SK-N-SH (cell line): ENCODE results near the gene LRP1-AS. TPM values are rescaled to one million over a fixed set of nuclear protein-coding genes. Genes with fewer than 3 reads are reported as not detected.

Experiments used
- CTCF ChIA-PET: fragments of 300-600, 350-600 bp; formaldehyde crosslinking; extraction: SDS; loops from one replicate; lab custom pipeline; 2021; lab: Yijun Ruan, JAX
- POLR2A ChIA-PET: fragments of 350-600 bp; sonication (Branson Sonifier 250); formaldehyde crosslinking; extraction: SDS; loops from one replicate; lab custom pipeline; 2020; ENCODE audit warnings: antibody characterized with exemption, inconsistent platforms; lab: Yijun Ruan, JAX
- DNase-seq: peaks from one replicate; pipeline ENCODE4 v3.0.0; 2012
- H2AFZ ChIP-seq: fragments of 200-600 bp; sonication (generic); 2 replicates; pipeline ENCODE4 v1.8.1; 2016; ENCODE audit warnings: antibody characterized with exemption, mild to moderate bottlenecking, low read depth
- H3F3A ChIP-seq: fragments of 200-600 bp; sonication (generic); replicated peaks from 2 replicates; pipeline ENCODE3; 2016; ENCODE audit warnings: antibody characterized with exemption, mild to moderate bottlenecking; ENCODE audit not compliant: insufficient read depth
- H3K27ac ChIP-seq, 2 experiments: fragments of 200-500 bp in 1 of 2; fragments of 200-600 bp in 1 of 2; sonication (Bioruptor generic) in 1 of 2; sonication (generic), shearing (Covaris generic) in 1 of 2; 2 replicates each; pipeline versions ENCODE4 v1.5.1 to v1.6.1; 2014 to 2016; ENCODE audit warnings: low read depth in 2 of 2, inconsistent platforms in 1 of 2, low read length in 1 of 2, mild to moderate bottlenecking in 1 of 2, mixed read lengths in 1 of 2
- H3K27me3 ChIP-seq: fragments of 200-600 bp; sonication (generic), shearing (Covaris generic); 2 replicates; pipeline ENCODE4 v1.6.1; 2016; ENCODE audit warnings: mixed run types; ENCODE audit not compliant: insufficient read depth
- H3K36me3 ChIP-seq, 2 experiments: fragments of 200-500 bp in 1 of 2; fragments of 200-600 bp in 1 of 2; sonication (Bioruptor generic) in 1 of 2; sonication (generic) in 1 of 2; replicated peaks in 1 of 2; 2 replicates each; pipeline versions ENCODE3 to v1.5.1; 2014 to 2016; ENCODE audit warnings: low read length in 1 of 2, mild to moderate bottlenecking in 1 of 2; ENCODE audit not compliant: insufficient read depth in 2 of 2, control insufficient read depth in 1 of 2
- H3K4me1 ChIP-seq, 2 experiments: fragments of 200-500 bp in 1 of 2; fragments of 200-600 bp in 1 of 2; sonication (Bioruptor generic) in 1 of 2; sonication (generic), shearing (Covaris generic) in 1 of 2; 2 replicates each; pipeline versions ENCODE4 v1.5.1 to v1.6.1; 2014 to 2016; ENCODE audit warnings: low read depth in 1 of 2, low read length in 1 of 2, mixed run types in 1 of 2; ENCODE audit not compliant: insufficient read depth in 2 of 2, control insufficient read depth in 1 of 2
- H3K4me2 ChIP-seq: fragments of 200-600 bp; sonication (generic), shearing (Covaris generic); 2 replicates; pipeline ENCODE4 v1.6.1; 2017; ENCODE audit warnings: mixed run types
- H3K4me3 ChIP-seq, 2 experiments: fragments of 200-500 bp in 1 of 2; fragments of 200-600 bp in 1 of 2; sonication (Bioruptor generic) in 1 of 2; sonication (generic), shearing (Covaris generic) in 1 of 2; 2 replicates each; pipeline versions ENCODE4 v1.5.1 to v1.8.1; 2014 to 2016; ENCODE audit warnings: low read depth in 2 of 2, inconsistent platforms in 1 of 2, low read length in 1 of 2, mild to moderate bottlenecking in 1 of 2, mixed read lengths in 1 of 2, moderate library complexity in 1 of 2
- H3K79me2 ChIP-seq: fragments of 200-600 bp; sonication (generic); 2 replicates; pipeline ENCODE4 v1.8.1; 2017; ENCODE audit warnings: mild to moderate bottlenecking; ENCODE audit not compliant: insufficient read depth
- H3K9ac ChIP-seq: fragments of 200-600 bp; sonication (generic); 2 replicates; pipeline ENCODE4 v1.6.1; 2017; ENCODE audit warnings: mixed run types
- H3K9me2 ChIP-seq: fragments of 200-600 bp; sonication (generic); 2 replicates; pipeline ENCODE4 v1.6.1; 2017; ENCODE audit warnings: mixed run types
- H3K9me3 ChIP-seq: fragments of 200-600 bp; sonication (generic); 2 replicates; pipeline ENCODE4 v1.6.1; 2017; ENCODE audit warnings: mixed run types, mild to moderate bottlenecking, moderate library complexity
- H4K20me1 ChIP-seq: fragments of 200-600 bp; sonication (generic); 2 replicates; pipeline ENCODE4 v1.6.1; 2017; ENCODE audit warnings: mild to moderate bottlenecking, mixed run types; ENCODE audit not compliant: insufficient read depth
- EP300 ChIP-seq, 2 experiments: IDR thresholded peaks; 2 replicates each; pipeline versions ENCODE4 v1.4.0 to v1.6.1; 2012; ENCODE audit warnings: borderline replicate concordance in 1 of 2, low read depth in 1 of 2, low read length in 1 of 2
- EZH2phosphoT487 ChIP-seq: fragments of 200-600 bp; sonication (generic); IDR thresholded peaks from 2 replicates; pipeline ENCODE4 v1.6.1; 2017; ENCODE audit warnings: low read depth, mixed run types, mild to moderate bottlenecking, antibody characterized with exemption, moderate library complexity, borderline replicate concordance
- FOSL2 ChIP-seq: IDR thresholded peaks from 2 replicates; pipeline ENCODE4 v1.4.0; 2012; ENCODE audit warnings: low read depth, mild to moderate bottlenecking, moderate library complexity, borderline replicate concordance
- FOXM1 ChIP-seq: IDR thresholded peaks from 2 replicates; pipeline ENCODE4 v1.4.0; 2012; ENCODE audit warnings: low read depth, mild to moderate bottlenecking
- GABPA ChIP-seq: IDR thresholded peaks from 2 replicates; pipeline ENCODE4 v1.4.0; 2012; ENCODE audit warnings: low read depth, mild to moderate bottlenecking
- GATA2 ChIP-seq: sonication (generic); formaldehyde crosslinking; IDR thresholded peaks from 2 replicates; pipeline ENCODE4 v1.5.0; 2020; ENCODE audit warnings: mild to moderate bottlenecking, missing genetic modification reagents
- JUND ChIP-seq: IDR thresholded peaks from 2 replicates; pipeline ENCODE4 v1.4.0; 2012
- MEF2A ChIP-seq: IDR thresholded peaks from 2 replicates; pipeline ENCODE4 v1.4.0; 2012; ENCODE audit warnings: low read depth, borderline replicate concordance
- POLR2AphosphoS5 ChIP-seq: IDR thresholded peaks from 2 replicates; pipeline ENCODE4 v1.6.1; 2012; ENCODE audit warnings: low read depth, low read length
- RFX5 ChIP-seq: IDR thresholded peaks from 2 replicates; pipeline ENCODE4 v1.6.1; 2012; ENCODE audit warnings: mild to moderate bottlenecking, improper control_type of control experiment, low read length
- SMC3 ChIP-seq: IDR thresholded peaks from 2 replicates; pipeline ENCODE4 v1.6.1; 2012; ENCODE audit warnings: low read depth, low read length, improper control_type of control experiment
- TCF12 ChIP-seq: IDR thresholded peaks from 2 replicates; pipeline ENCODE4 v1.4.0; 2012
- TEAD4 ChIP-seq: IDR thresholded peaks from 2 replicates; pipeline ENCODE4 v1.4.0; 2012; ENCODE audit warnings: mild to moderate bottlenecking, borderline replicate concordance; ENCODE audit not compliant: insufficient read depth
- WGBS: methylation state at CpG from one replicate; pipeline ENCODE4 v1.1.6; 2017; ENCODE audit warnings: low lambda C conversion rate; 5-methylcytosine and 5-hydroxymethylcytosine counted together
- polyA plus RNA-seq, 3 experiments: library from polyadenylated mRNA; depleted of rRNA; stranded (reverse); fragments of >200 nt; gene quantifications; 2 replicates each; pipeline ENCODE4 v1.2.3, GENCODE V29; 2012
- TF ChIP-seq, protein P1 (sequence below): fragments of 150-350 bp; IDR thresholded peaks from 2 replicates; pipeline ENCODE4 v1.6.1; 2016; ENCODE audit warnings: mild to moderate bottlenecking, low read depth, low read length
- TF ChIP-seq, protein P2 (sequence below): IDR thresholded peaks from 2 replicates; pipeline ENCODE4 v1.4.0; 2012; ENCODE audit warnings: low read depth, borderline replicate concordance
- TF ChIP-seq, protein P3 (sequence below): IDR thresholded peaks from 2 replicates; pipeline ENCODE4 v1.4.0; 2012; ENCODE audit warnings: low read depth, borderline replicate concordance
- TF ChIP-seq, protein P4 (sequence below): IDR thresholded peaks from 2 replicates; pipeline ENCODE4 v1.6.1; 2012; ENCODE audit warnings: mild to moderate bottlenecking, low read depth, low read length, moderate library complexity

LRP1-AS gene
- polyA plus RNA-seq, 1 of the 3 experiments (the other 2 are of a cell fraction), result not detected

DNA sequence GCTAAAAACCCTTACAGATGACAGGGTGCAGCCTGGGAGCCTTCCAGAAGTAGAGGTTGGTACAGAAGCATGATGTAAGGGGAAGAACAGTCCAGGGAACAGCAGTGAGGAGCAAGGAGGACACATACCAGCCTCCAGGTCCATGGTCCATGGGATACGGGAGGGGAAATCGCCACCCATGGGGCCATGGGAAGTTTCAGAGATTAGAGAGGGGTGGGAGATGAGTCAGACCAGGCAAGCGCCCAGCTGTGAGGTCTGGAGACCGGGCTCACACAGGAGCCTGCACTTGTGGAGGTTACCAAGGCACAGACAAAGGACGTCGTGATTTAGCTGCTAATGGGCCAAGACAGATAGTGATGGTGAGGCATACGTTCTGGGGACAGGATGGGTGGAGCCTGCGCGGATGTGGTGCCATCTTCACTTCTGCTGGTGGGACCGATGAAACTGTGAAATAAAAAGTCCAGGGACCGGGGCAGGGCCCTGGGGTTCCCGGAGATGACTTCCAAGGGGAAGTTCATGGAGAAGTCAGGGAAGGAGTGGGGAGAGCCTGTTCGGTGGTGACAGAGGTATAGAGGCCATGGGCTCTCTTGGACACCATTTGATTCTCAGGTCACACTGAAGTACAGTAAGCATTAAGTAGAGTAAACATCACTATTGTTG is 17.7 kb upstream of the LRP1-AS start:
- Histone ChIP-seq H3F3A (peaks cover 4% of the 10 kb centered on the region), H4K20me1 (no peaks in the 10 kb centered on the region), H3K27me3 (no peaks in the 10 kb centered on the region), H3K4me1 (0 out of 4 replicates have a peak, but pooled peaks cover 0 to 3% of the 10 kb centered on the region in 2 experiments), H3K27ac (no peak overlapping the region), H3K4me3 (no peak overlapping the region), H3K9me3 (no peaks in the 10 kb centered on the region), H3K79me2 (0 out of 2 replicates have a peak, but pooled peaks cover 2% of the 10 kb centered on the region), H3K36me3 (peaks cover 29 to 70% of the 10 kb centered on the region in 2 experiments), H3K9me2 (no peaks in the 10 kb centered on the region), H3K4me2 (no peak overlapping the region), H2AFZ (no peak overlapping the region), H3K9ac (no peak overlapping the region)
- POLR2A ChIA-PET, result no interaction called here
- CTCF ChIA-PET, result interaction anchor here (1.0 to 33.3 kb wide), 4 partner anchors 4 to 53 kb away, joined by 3 to 643 read pairs (median 616); partner anchors contain the start of genes LRP1 and LRP1-AS
- DNase-seq, result no peak
- TF ChIP-seq, protein P1, sequence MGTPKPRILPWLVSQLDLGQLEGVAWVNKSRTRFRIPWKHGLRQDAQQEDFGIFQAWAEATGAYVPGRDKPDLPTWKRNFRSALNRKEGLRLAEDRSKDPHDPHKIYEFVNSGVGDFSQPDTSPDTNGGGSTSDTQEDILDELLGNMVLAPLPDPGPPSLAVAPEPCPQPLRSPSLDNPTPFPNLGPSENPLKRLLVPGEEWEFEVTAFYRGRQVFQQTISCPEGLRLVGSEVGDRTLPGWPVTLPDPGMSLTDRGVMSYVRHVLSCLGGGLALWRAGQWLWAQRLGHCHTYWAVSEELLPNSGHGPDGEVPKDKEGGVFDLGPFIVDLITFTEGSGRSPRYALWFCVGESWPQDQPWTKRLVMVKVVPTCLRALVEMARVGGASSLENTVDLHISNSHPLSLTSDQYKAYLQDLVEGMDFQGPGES, result no peak
- TF ChIP-seq EZH2phosphoT487 (no peak), FOXM1 (no peak), MEF2A (no peak)
- 82% methylated on average over 13 of the region's 13 CpGs for WGBS

DNA sequence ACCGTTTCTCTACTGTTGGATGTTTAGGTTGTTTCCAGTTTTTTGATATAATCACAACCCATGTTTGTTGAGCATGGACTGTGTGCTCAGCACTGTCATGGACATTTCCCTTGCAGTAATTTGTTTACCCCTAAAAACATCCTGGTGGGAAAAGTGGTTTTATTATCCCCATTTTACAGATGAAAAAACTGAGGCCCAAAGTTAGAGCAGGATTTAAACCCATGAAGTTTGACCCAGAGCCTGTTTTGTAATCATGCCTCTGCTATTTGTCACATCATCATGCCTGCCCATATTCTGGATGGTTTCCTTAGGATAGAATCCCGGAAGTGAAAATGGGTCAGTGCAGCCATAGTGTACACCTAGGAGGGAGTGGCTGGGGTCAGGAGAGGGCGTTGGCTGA is 17.0 kb upstream of the LRP1-AS start:
- Histone ChIP-seq H3K4me1 (peaks cover under 1 to 3% of the 10 kb centered on the region in 2 experiments; a peak in 1 of 4 replicates), H3K79me2 (0 out of 2 replicates have a peak, but pooled peaks cover 2% of the 10 kb centered on the region), H3K9me3 (no peaks in the 10 kb centered on the region), H3K9ac (no peak overlapping the region), H3F3A (peaks cover 4% of the 10 kb centered on the region), H3K4me2 (no peak overlapping the region), H3K27ac (no peak overlapping the region), H3K36me3 (peaks cover 33 to 69% of the 10 kb centered on the region in 2 experiments), H4K20me1 (no peaks in the 10 kb centered on the region), H3K4me3 (no peak overlapping the region), H3K9me2 (no peaks in the 10 kb centered on the region), H2AFZ (no peak overlapping the region), H3K27me3 (no peaks in the 10 kb centered on the region)
- TF ChIP-seq TEAD4 (no peak), GABPA (no peak), POLR2AphosphoS5 (no peak), EZH2phosphoT487 (no peak), SMC3 (no peak), GATA2 (CRISPR knock-in tag) (no peak), TCF12 (no peak), JUND (no peak), FOSL2 (no peak), EP300 (IDR thresholded peaks at IDR 0.05; ENCODE audit: borderline replicate concordance in 1 of 2, low read depth in 1 of 2, low read length in 1 of 2) (no peak), RFX5 (no peak)
- TF ChIP-seq, protein P2, sequence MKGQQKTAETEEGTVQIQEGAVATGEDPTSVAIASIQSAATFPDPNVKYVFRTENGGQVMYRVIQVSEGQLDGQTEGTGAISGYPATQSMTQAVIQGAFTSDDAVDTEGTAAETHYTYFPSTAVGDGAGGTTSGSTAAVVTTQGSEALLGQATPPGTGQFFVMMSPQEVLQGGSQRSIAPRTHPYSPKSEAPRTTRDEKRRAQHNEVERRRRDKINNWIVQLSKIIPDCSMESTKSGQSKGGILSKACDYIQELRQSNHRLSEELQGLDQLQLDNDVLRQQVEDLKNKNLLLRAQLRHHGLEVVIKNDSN, result no peak
- TF ChIP-seq, protein P1, result no peak
- TF ChIP-seq, protein P3, sequence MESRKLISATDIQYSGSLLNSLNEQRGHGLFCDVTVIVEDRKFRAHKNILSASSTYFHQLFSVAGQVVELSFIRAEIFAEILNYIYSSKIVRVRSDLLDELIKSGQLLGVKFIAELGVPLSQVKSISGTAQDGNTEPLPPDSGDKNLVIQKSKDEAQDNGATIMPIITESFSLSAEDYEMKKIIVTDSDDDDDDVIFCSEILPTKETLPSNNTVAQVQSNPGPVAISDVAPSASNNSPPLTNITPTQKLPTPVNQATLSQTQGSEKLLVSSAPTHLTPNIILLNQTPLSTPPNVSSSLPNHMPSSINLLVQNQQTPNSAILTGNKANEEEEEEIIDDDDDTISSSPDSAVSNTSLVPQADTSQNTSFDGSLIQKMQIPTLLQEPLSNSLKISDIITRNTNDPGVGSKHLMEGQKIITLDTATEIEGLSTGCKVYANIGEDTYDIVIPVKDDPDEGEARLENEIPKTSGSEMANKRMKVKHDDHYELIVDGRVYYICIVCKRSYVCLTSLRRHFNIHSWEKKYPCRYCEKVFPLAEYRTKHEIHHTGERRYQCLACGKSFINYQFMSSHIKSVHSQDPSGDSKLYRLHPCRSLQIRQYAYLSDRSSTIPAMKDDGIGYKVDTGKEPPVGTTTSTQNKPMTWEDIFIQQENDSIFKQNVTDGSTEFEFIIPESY, result no peak
- TF ChIP-seq, protein P4, sequence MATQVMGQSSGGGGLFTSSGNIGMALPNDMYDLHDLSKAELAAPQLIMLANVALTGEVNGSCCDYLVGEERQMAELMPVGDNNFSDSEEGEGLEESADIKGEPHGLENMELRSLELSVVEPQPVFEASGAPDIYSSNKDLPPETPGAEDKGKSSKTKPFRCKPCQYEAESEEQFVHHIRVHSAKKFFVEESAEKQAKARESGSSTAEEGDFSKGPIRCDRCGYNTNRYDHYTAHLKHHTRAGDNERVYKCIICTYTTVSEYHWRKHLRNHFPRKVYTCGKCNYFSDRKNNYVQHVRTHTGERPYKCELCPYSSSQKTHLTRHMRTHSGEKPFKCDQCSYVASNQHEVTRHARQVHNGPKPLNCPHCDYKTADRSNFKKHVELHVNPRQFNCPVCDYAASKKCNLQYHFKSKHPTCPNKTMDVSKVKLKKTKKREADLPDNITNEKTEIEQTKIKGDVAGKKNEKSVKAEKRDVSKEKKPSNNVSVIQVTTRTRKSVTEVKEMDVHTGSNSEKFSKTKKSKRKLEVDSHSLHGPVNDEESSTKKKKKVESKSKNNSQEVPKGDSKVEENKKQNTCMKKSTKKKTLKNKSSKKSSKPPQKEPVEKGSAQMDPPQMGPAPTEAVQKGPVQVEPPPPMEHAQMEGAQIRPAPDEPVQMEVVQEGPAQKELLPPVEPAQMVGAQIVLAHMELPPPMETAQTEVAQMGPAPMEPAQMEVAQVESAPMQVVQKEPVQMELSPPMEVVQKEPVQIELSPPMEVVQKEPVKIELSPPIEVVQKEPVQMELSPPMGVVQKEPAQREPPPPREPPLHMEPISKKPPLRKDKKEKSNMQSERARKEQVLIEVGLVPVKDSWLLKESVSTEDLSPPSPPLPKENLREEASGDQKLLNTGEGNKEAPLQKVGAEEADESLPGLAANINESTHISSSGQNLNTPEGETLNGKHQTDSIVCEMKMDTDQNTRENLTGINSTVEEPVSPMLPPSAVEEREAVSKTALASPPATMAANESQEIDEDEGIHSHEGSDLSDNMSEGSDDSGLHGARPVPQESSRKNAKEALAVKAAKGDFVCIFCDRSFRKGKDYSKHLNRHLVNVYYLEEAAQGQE, result no peak
- POLR2A ChIA-PET, result no interaction called here
- no peak for DNase-seq
- 95% methylated on average over 3 of the region's 3 CpGs for WGBS
- CTCF ChIA-PET, result interaction anchor here (13.2 to 33.3 kb wide), 3 partner anchors 4 to 39 kb away, joined by 616 to 643 read pairs (median 616); partner anchors contain the start of genes LRP1 and LRP1-AS
